OCI-LY3 (cell line): ENCODE results near the gene DNAJC7.
"Not testable (repeated sequence)": the region's sequence is repeated elsewhere in the genome, so short reads cannot be mapped to it uniquely, and the experiment has no call there.

ENCODE experiments used
- H2AFZ ChIP-seq: fragments of 200-600, 300-600 bp; shearing (Covaris generic); 2 replicates; pipeline ENCODE4 v1.6.0; 2014; ENCODE audit warnings: antibody characterized with exemption, low read depth, low read length
- H3K27ac ChIP-seq: fragments of 200-600, 300-600 bp; sonication (generic); 2 replicates; pipeline ENCODE4 v1.5.1; 2014; ENCODE audit warnings: mild to moderate bottlenecking, low read length, moderate library complexity, mixed read lengths
- H3K27me3 ChIP-seq: fragments of 200-600, 300-600 bp; sonication (generic); 2 replicates; pipeline ENCODE4 v1.6.1; 2014; ENCODE audit warnings: low read depth, low read length, mixed read lengths
- H3K36me3 ChIP-seq: fragments of 200-600, 300-600 bp; sonication (generic); replicated peaks from 2 replicates; pipeline ENCODE3; 2014; ENCODE audit warnings: low read depth, low read length, mixed read lengths
- H3K4me1 ChIP-seq: fragments of 300-600, 200-600 bp; sonication (generic); 2 replicates; pipeline ENCODE4 v1.6.1; 2014; ENCODE audit warnings: low read length, mixed read lengths
- H3K4me2 ChIP-seq: fragments of 200-600, 300-600 bp; sonication (generic); 2 replicates; pipeline ENCODE4 v1.6.1; 2014; ENCODE audit warnings: low read length, mixed read lengths
- H3K4me3 ChIP-seq: fragments of 300-600, 200-600 bp; sonication (generic); 2 replicates; pipeline ENCODE4 v1.5.1; 2014; ENCODE audit warnings: antibody characterized with exemption, mild to moderate bottlenecking, low read length, moderate library complexity
- H3K79me2 ChIP-seq: fragments of 300-600, 200-600 bp; shearing (Covaris generic); 2 replicates; pipeline ENCODE4 v1.6.1; 2014; ENCODE audit warnings: mild to moderate bottlenecking, low read length, mixed read lengths
- H3K9ac ChIP-seq: fragments of 300-600, 200-600 bp; shearing (Covaris generic); 2 replicates; pipeline ENCODE4 v1.6.0; 2014; ENCODE audit warnings: mild to moderate bottlenecking, low read length, moderate library complexity
- H3K9me3 ChIP-seq: fragments of 200-600, 300-600 bp; shearing (Covaris generic); 2 replicates; pipeline ENCODE4 v1.6.1; 2014; ENCODE audit warnings: low read length, mixed read lengths; ENCODE audit not compliant: insufficient read depth
- H4K20me1 ChIP-seq: fragments of 200-600, 300-600 bp; sonication (generic); 2 replicates; pipeline ENCODE4 v1.6.1; 2016; ENCODE audit warnings: low read length, mixed read lengths; ENCODE audit not compliant: insufficient read depth
- CTCF ChIP-seq: fragments of 200-600, 300-600 bp; sonication (generic); IDR thresholded peaks from 2 replicates; pipeline ENCODE4 v1.5.1; 2014; ENCODE audit warnings: antibody characterized with exemption, low read length, low read depth
- EZH2phosphoT487 ChIP-seq: fragments of 200-600 bp; shearing (Covaris generic); IDR thresholded peaks from 2 replicates; pipeline ENCODE4 v1.6.1; 2018; ENCODE audit warnings: antibody characterized with exemption, mixed run types, low read depth

The DNAJC7 gene

DNA sequence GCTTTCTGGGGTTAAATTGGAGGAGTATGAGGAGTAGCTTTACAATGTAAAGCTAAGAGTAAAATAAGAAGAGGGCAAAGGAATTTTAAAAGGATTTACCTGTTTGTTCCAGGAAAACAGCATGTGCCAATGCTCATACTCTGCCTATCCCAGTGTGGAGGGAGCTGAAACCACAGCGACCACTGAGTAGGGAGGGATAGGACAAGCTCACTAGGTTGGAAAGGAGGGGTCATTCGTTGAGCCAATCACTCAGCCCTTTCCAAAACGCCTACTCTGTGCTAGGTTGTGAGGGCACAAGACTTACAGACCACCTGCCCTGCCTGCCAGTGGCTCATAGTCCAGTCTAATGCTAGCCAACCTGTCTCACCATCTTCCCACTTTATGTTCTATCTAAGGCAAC is 1.1 kb upstream of the DNAJC7 start:
- H3K27ac ChIP-seq = no peak overlapping the region; the same call in 1 of the 2 replicates
- peaks cover 38% of the 10 kb centered on the region for H3K4me1 ChIP-seq
- no peak for TF ChIP-seq EZH2phosphoT487
- no peak for TF ChIP-seq CTCF

GRCh38 chr17:42017866-42018200 is 594 bp upstream of the DNAJC7 start:
- peak overlapping the region; percentile 97 for H3K4me2 ChIP-seq
- peak overlapping the region; percentile 43 for H3K27ac ChIP-seq
- H3K4me3 ChIP-seq = peak overlapping the region; percentile 80
- no peak for TF ChIP-seq EZH2phosphoT487
- no peak for TF ChIP-seq CTCF
- H3K4me1 ChIP-seq = peaks cover 38% of the 10 kb centered on the region
- H4K20me1 ChIP-seq = peaks cover 10% of the 10 kb centered on the region; the same call in 1 of the 2 replicates
- H2AFZ ChIP-seq = peak overlapping the region; percentile 13; the same call in 1 of the 2 replicates
- H3K9ac ChIP-seq = peak overlapping the region; percentile 95
- no peaks in the 10 kb centered on the region for H3K27me3 ChIP-seq
- peaks cover 72% of the 10 kb centered on the region for H3K79me2 ChIP-seq
- H3K36me3 ChIP-seq = peaks cover 17% of the 10 kb centered on the region
- no peaks in the 10 kb centered on the region for H3K9me3 ChIP-seq

More for the DNA sequence above, 1.1 kb upstream of the DNAJC7 start:
- no peak overlapping the region for H2AFZ ChIP-seq
- peak overlapping the region; percentile 95; the same call in 1 of the 2 replicates for H3K9ac ChIP-seq
- peak overlapping the region; percentile 80 for H3K4me3 ChIP-seq
- H3K9me3 ChIP-seq = no peaks in the 10 kb centered on the region
- no peaks in the 10 kb centered on the region for H3K27me3 ChIP-seq
- H3K4me2 ChIP-seq = peak overlapping the region; percentile 97
- H3K79me2 ChIP-seq = peaks cover 67% of the 10 kb centered on the region
- peaks cover 18% of the 10 kb centered on the region for H3K36me3 ChIP-seq
- peaks cover 5% of the 10 kb centered on the region; the same call in 1 of the 2 replicates for H4K20me1 ChIP-seq

DNA sequence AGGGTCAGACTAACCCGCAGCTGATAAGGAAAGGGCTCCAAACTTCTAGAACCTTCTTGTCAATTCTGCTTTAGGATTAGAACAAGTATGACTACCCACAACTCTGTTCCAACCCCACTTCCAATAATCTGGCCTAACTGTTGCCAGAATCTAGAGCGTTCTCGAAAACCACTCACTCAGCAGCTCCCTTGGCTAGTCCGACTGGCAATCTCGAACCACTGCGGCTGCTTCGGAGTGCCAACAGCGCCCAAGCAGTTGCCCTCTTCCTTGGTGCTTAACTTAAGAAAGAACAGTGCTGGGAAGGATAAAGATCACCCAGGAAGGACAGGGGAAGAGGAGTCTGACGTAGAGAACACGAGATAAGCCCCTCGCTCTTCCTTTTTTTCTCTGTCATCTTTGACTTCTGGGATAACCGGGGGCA is 818 bp downstream of the DNAJC7 start:
- H3K27me3 ChIP-seq = no peaks in the 10 kb centered on the region
- H3K4me3 ChIP-seq = peak overlapping the region; percentile 80
- H4K20me1 ChIP-seq = peaks cover 23% of the 10 kb centered on the region
- H3K36me3 ChIP-seq = peaks cover 12% of the 10 kb centered on the region
- peak overlapping the region; percentile 91 for H3K4me2 ChIP-seq
- no peak overlapping the region for H2AFZ ChIP-seq
- peaks cover 38% of the 10 kb centered on the region for H3K4me1 ChIP-seq
- H3K9me3 ChIP-seq = no peaks in the 10 kb centered on the region
- peak overlapping the region; percentile 77 for H3K27ac ChIP-seq
- peak overlapping the region; percentile 95 for H3K9ac ChIP-seq
- H3K79me2 ChIP-seq = peaks cover 84% of the 10 kb centered on the region
- TF ChIP-seq EZH2phosphoT487 (no peak), CTCF (no peak)

- H4K20me1 ChIP-seq = peaks cover 44% of the 10 kb centered on the region
- not testable (repeated sequence) for H3K4me3 ChIP-seq, H2AFZ ChIP-seq, H3K36me3 ChIP-seq, H3K27ac ChIP-seq, H3K4me2 ChIP-seq, H3K9ac ChIP-seq, H3K9me3 ChIP-seq, H3K27me3 ChIP-seq
- H3K79me2 ChIP-seq = peaks cover 95% of the 10 kb centered on the region
- peaks cover 25% of the 10 kb centered on the region for H3K4me1 ChIP-seq
Observed at GRCh38 chr17:42013740-42014139, 3.5 kb downstream of the DNAJC7 start.

DNA sequence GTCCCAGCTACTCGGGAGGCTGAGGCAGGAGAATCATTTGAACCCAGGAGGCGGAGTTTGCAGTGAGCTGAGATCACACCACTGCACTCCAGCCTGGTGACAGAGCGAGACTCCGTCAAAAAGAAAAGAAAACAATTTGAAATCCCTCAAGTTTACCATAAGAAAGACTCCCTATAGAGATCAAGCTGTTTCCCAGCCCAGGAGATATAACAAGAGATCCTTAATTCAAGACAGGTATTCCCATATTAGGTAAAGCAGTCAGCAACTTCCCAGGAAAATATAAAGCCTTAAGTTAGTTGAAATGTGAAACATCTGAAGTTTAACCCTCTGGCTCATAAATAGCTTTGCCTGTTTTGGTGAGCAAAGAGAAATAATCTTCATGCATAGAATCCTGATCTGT is 4.9 kb downstream of the DNAJC7 start:
- H3K9me3 ChIP-seq, H3K36me3 ChIP-seq, H2AFZ ChIP-seq, H3K27me3 ChIP-seq, H3K9ac ChIP-seq, H3K27ac ChIP-seq, H3K4me2 ChIP-seq, H3K4me3 ChIP-seq: not testable (repeated sequence)
- peaks cover 19% of the 10 kb centered on the region for H3K4me1 ChIP-seq
- H4K20me1 ChIP-seq = peaks cover 48% of the 10 kb centered on the region
- H3K79me2 ChIP-seq = peaks cover 96% of the 10 kb centered on the region
